OCI-LY1 (cell line): ENCODE measurements around the gene SRSF5.

Experiments
- H2AFZ ChIP-seq: fragments of 200-600 bp; sonication (generic), shearing (Covaris generic); 2 replicates; pipeline ENCODE4 v1.6.0; 2014; ENCODE audit warnings: antibody characterized with exemption, mild to moderate bottlenecking, low read length
- H3F3A ChIP-seq: fragments of 200-600 bp; sonication (generic), shearing (Covaris generic); 2 replicates; pipeline ENCODE4 v1.6.0; 2014; ENCODE audit warnings: mild to moderate bottlenecking, antibody characterized with exemption, low read length, moderate library complexity; ENCODE audit not compliant: insufficient read depth
- H3K27ac ChIP-seq: fragments of 200-600 bp; sonication (generic); 2 replicates; pipeline ENCODE4 v1.5.1; 2014; ENCODE audit warnings: low read length, mixed run types, mild to moderate bottlenecking, low read depth; ENCODE audit not compliant: poor library complexity, severe bottlenecking
- H3K27me3 ChIP-seq: fragments of 200-600 bp; sonication (generic); 2 replicates; pipeline ENCODE4 v1.6.0; 2014; ENCODE audit warnings: antibody characterized with exemption, mild to moderate bottlenecking, low read length, moderate library complexity; ENCODE audit not compliant: insufficient read depth
- H3K36me3 ChIP-seq: fragments of 200-600 bp; sonication (generic); 2 replicates; pipeline ENCODE4 v1.6.1; 2014; ENCODE audit warnings: mild to moderate bottlenecking, antibody characterized with exemption, low read length, moderate library complexity, mixed read lengths; ENCODE audit not compliant: insufficient read depth
- H3K4me1 ChIP-seq: fragments of 200-600 bp; sonication (generic); 2 replicates; pipeline ENCODE4 v1.5.1; 2014; ENCODE audit warnings: mild to moderate bottlenecking, low read length, moderate library complexity; ENCODE audit not compliant: insufficient read depth, severe bottlenecking
- H3K4me2 ChIP-seq: fragments of 200-600 bp; sonication (generic), shearing (Covaris generic); 2 replicates; pipeline ENCODE4 v1.6.1; 2014; ENCODE audit warnings: low read length
- H3K4me3 ChIP-seq: fragments of 200-600 bp; sonication (generic); 2 replicates; pipeline ENCODE4 v1.5.1; 2014; ENCODE audit warnings: low read length, low read depth, mild to moderate bottlenecking, mixed read lengths; ENCODE audit not compliant: poor library complexity, severe bottlenecking
- H3K79me2 ChIP-seq: fragments of 200-600 bp; shearing (Covaris generic); 2 replicates; pipeline ENCODE4 v1.6.1; 2016; ENCODE audit warnings: mixed run types, low read length, mixed read lengths; ENCODE audit not compliant: insufficient read depth
- H3K9ac ChIP-seq: fragments of 200-600 bp; sonication (generic), shearing (Covaris generic); 2 replicates; pipeline ENCODE4 v1.6.1; 2014; ENCODE audit warnings: mild to moderate bottlenecking, low read length, mixed read lengths
- H3K9me2 ChIP-seq: fragments of 200-600 bp; sonication (generic), shearing (Covaris generic); 2 replicates; pipeline ENCODE4 v1.6.1; 2014; ENCODE audit warnings: low read depth, mild to moderate bottlenecking, low read length, mixed read lengths
- H3K9me3 ChIP-seq: fragments of 200-600 bp; shearing (Covaris generic); 2 replicates; pipeline ENCODE4 v1.6.1; 2014; ENCODE audit warnings: low read length, mixed read lengths
- H4K20me1 ChIP-seq: fragments of 200-600 bp; sonication (generic), shearing (Covaris generic); 2 replicates; pipeline ENCODE4 v1.6.0; 2016; ENCODE audit warnings: mild to moderate bottlenecking, low read length; ENCODE audit not compliant: insufficient read depth
- EZH2 ChIP-seq: fragments of 200-600 bp; sonication (generic), shearing (Covaris generic); IDR thresholded peaks from 2 replicates; pipeline ENCODE4 v1.8.0; 2017; ENCODE audit warnings: borderline replicate concordance, mixed run types, mild to moderate bottlenecking, antibody characterized with exemption, low read length, moderate library complexity, mixed read lengths
- TF ChIP-seq, protein P1 (sequence below): fragments of 200-600 bp; sonication (generic), shearing (Covaris generic); IDR thresholded peaks from 2 replicates; pipeline ENCODE4 v1.5.1; 2017; ENCODE audit warnings: mild to moderate bottlenecking, antibody characterized with exemption, low read length, moderate library complexity, mixed read lengths

Gene SRSF5

DNA sequence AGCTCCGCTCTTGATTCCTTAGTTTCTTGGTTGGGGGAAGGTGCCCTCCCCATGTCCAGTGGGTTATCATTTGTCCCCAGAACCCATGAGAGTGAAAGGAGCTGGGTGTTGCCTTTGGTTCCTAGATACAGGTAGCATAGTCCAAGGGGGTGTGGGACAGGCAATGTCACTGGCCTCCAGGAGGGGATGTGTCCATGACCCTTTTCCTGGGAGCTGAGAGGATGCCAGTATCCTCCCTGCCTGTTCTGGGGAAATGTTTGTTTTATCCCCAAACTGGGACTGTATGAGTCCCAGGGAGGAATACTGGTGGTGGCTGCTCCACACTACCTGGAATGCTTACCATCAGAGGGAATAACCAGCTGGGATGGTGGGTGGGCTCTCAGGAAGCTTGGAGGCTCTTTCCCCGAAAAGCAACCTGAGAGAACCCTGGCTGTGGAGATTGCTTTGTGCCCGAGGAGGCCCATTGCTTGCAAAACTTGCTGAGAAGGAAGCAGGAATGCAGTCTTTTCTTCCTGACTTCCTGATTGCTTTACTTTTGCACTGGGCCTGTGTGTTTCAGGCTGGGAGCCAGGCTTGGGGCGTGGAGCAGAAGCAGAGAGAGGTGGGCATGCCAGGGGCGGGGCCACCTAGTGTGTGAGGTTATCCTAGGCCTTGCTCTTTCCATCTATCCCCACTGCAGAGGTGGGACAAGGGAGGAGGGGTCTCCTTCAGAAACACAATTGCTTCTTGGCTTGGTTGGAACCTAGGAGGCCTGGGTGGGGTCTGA lies 30.8 kb downstream of the SRSF5 start:
- TF ChIP-seq, protein P1, sequence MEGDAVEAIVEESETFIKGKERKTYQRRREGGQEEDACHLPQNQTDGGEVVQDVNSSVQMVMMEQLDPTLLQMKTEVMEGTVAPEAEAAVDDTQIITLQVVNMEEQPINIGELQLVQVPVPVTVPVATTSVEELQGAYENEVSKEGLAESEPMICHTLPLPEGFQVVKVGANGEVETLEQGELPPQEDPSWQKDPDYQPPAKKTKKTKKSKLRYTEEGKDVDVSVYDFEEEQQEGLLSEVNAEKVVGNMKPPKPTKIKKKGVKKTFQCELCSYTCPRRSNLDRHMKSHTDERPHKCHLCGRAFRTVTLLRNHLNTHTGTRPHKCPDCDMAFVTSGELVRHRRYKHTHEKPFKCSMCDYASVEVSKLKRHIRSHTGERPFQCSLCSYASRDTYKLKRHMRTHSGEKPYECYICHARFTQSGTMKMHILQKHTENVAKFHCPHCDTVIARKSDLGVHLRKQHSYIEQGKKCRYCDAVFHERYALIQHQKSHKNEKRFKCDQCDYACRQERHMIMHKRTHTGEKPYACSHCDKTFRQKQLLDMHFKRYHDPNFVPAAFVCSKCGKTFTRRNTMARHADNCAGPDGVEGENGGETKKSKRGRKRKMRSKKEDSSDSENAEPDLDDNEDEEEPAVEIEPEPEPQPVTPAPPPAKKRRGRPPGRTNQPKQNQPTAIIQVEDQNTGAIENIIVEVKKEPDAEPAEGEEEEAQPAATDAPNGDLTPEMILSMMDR, result no peak
- TF ChIP-seq EZH2, result no peak
- H2AFZ ChIP-seq, result no peak overlapping the region

DNA sequence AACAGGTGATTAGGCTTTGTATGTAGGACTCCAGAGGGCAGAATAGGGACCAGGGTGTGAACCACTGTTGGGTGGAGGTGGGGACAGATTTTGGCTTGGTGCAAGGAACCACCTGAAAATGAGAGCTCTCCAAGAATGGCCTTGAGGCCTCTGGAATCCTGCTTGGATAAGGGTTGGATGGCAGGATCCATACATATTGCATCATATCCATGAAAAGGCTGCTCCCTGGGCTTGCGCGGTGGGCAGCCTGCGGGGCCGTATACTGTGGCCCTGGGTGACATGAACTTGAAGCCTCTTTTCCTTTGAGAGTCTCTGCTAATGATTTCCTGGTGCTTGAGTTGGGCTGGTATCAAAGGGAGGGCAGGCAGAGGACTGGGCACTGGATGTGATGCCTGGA lies 31.4 kb downstream of the SRSF5 start:
- no peaks in the 10 kb centered on the region for H3K9me2 ChIP-seq
- no peaks in the 10 kb centered on the region for H3K36me3 ChIP-seq
- no peaks in the 10 kb centered on the region for H3K4me1 ChIP-seq
- TF ChIP-seq, protein P1, result no peak
- no peak for TF ChIP-seq EZH2
- no peaks in the 10 kb centered on the region for H3K79me2 ChIP-seq
- H3K9ac ChIP-seq, result no peak overlapping the region
- no peaks in the 10 kb centered on the region for H4K20me1 ChIP-seq
- H3F3A ChIP-seq, result no peaks in the 10 kb centered on the region
- H3K27ac ChIP-seq, result no peak overlapping the region
- no peak overlapping the region for H3K4me3 ChIP-seq
- no peaks in the 10 kb centered on the region; the same call in 1 of the 2 replicates for H3K27me3 ChIP-seq
- no peak overlapping the region for H2AFZ ChIP-seq
- no peaks in the 10 kb centered on the region for H3K9me3 ChIP-seq
- no peak overlapping the region for H3K4me2 ChIP-seq

More for the DNA sequence above, 30.8 kb downstream of the SRSF5 start:
- H3K4me1 ChIP-seq, result no peaks in the 10 kb centered on the region
- no peak overlapping the region for H3K9ac ChIP-seq
- no peaks in the 10 kb centered on the region; the same call in 1 of the 2 replicates for H3K27me3 ChIP-seq
- no peaks in the 10 kb centered on the region for H3F3A ChIP-seq
- H3K79me2 ChIP-seq, result no peaks in the 10 kb centered on the region
- no peaks in the 10 kb centered on the region for H3K9me2 ChIP-seq
- H3K9me3 ChIP-seq, result no peaks in the 10 kb centered on the region
- no peak overlapping the region for H3K4me3 ChIP-seq
- H3K4me2 ChIP-seq, result no peak overlapping the region
- H4K20me1 ChIP-seq, result no peaks in the 10 kb centered on the region
- H3K36me3 ChIP-seq, result no peaks in the 10 kb centered on the region
- no peak overlapping the region for H3K27ac ChIP-seq

DNA sequence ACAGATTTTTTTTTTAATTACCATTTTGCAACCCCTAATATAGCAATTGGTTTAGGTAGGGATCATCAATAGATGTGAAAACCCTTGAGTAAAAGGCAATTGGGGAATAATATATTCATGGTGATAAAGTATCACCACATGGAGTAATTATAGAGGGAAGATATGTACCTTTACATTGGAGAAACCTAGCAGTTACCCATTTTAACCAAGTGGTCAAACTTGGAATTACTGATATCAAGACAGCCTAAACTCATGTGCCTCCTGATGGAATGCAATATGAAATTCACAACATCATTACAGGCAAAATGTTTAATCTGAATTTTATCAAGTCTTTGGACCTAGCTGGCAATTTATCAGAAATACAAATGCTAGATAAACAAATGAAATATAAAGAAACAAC lies 36.8 kb downstream of the SRSF5 start:
- H3F3A ChIP-seq, result no peaks in the 10 kb centered on the region
- no peaks in the 10 kb centered on the region for H3K27me3 ChIP-seq
- H3K79me2 ChIP-seq, result no peaks in the 10 kb centered on the region
- no peak overlapping the region for H3K9ac ChIP-seq
- H3K4me1 ChIP-seq, result no peaks in the 10 kb centered on the region
- H3K4me3 ChIP-seq, result no peak overlapping the region
- H3K36me3 ChIP-seq, result no peaks in the 10 kb centered on the region
- H3K27ac ChIP-seq, result no peak overlapping the region
- H3K9me3 ChIP-seq, result no peaks in the 10 kb centered on the region
- no peaks in the 10 kb centered on the region for H4K20me1 ChIP-seq
- H3K4me2 ChIP-seq, result no peak overlapping the region
- no peak overlapping the region for H2AFZ ChIP-seq
- no peaks in the 10 kb centered on the region for H3K9me2 ChIP-seq
- TF ChIP-seq, protein P1, result no peak; the same call in 1 of the 2 replicates
